Choroid plexus epithelial cell (primary cell): Measurements from ENCODE around the gene NPHP3.

Experiments used
- DNase-seq: peaks from one replicate; pipeline ENCODE4 v3.0.0-alpha.2; 2010; ENCODE audit warnings: low read depth
- H3K4me3 ChIP-seq: 2 replicates; pipeline ENCODE4 v1.5.1; 2011; ENCODE audit warnings: low read depth, mild to moderate bottlenecking, control low read depth, low read length, moderate library complexity
- TF ChIP-seq, protein P1 (sequence below): conservative IDR thresholded peaks from 2 replicates; pipeline ENCODE4 v1.5.1; 2011; ENCODE audit warnings: low read depth, mild to moderate bottlenecking, control low read depth, inconsistent platforms, low read length, moderate library complexity

Gene NPHP3

DNA sequence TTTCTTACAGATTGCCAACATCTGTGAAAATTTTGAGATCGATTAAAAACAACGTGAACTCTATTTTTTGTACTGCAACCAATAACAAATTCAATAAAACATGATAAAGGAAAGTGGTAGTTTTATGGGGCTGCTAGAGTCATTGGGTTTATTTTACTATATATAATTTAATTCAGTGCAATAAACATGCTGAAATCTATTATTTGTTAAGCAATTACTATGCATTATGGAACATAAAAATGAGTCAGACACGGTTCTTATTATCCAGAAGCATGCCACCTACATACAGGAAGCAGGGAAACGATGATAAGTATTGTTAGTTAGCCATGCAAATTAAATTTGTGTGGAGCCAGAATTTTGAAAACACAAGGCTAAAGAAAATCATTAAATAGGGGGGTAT, 27.2 kb downstream of the NPHP3 start:
- DNase-seq, result no peak
- TF ChIP-seq, protein P1, sequence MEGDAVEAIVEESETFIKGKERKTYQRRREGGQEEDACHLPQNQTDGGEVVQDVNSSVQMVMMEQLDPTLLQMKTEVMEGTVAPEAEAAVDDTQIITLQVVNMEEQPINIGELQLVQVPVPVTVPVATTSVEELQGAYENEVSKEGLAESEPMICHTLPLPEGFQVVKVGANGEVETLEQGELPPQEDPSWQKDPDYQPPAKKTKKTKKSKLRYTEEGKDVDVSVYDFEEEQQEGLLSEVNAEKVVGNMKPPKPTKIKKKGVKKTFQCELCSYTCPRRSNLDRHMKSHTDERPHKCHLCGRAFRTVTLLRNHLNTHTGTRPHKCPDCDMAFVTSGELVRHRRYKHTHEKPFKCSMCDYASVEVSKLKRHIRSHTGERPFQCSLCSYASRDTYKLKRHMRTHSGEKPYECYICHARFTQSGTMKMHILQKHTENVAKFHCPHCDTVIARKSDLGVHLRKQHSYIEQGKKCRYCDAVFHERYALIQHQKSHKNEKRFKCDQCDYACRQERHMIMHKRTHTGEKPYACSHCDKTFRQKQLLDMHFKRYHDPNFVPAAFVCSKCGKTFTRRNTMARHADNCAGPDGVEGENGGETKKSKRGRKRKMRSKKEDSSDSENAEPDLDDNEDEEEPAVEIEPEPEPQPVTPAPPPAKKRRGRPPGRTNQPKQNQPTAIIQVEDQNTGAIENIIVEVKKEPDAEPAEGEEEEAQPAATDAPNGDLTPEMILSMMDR, result no peak
- no peak overlapping the region for H3K4me3 ChIP-seq

DNA sequence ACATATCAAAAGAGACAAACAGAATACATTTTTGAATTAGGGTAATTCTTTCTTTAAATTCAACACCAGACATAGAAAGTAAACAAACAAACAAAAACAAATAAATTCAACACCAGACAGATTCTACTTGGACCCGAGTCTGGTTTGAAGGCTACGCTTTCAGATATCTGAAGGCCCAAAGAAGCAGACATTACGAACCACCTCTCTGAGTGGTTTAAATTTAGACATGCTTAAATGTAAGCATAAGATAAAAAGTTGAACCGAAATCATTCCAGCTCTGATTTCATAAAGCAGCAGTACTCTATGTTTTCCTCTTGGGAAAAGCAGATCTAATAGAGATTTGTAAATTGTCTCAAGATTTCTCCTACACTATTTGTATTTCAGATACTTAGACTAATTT, 32.2 kb downstream of the NPHP3 start:
- no peak for DNase-seq
- H3K4me3 ChIP-seq, result no peak overlapping the region
- TF ChIP-seq, protein P1, result no peak

DNA sequence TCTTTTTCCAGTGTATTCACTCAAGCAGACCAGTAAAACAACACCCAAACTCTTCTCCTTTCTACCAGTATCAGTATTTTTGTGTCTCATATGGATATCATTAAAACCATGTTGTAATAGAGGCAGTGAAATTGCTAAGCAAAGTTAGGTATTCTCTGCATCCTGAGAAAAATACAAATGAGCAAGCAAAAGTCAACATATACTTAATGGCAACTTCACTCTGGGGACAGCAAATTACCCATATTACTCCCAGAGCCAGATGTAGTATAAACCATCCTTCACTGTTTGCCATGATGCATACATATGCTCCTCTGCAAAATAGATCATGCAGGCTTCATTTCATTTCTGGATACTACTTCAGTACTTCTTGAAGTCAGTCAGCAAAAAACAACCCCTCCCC, 40.0 kb downstream of the NPHP3 start:
- TF ChIP-seq, protein P1, result no peak
- no peak for DNase-seq

DNA sequence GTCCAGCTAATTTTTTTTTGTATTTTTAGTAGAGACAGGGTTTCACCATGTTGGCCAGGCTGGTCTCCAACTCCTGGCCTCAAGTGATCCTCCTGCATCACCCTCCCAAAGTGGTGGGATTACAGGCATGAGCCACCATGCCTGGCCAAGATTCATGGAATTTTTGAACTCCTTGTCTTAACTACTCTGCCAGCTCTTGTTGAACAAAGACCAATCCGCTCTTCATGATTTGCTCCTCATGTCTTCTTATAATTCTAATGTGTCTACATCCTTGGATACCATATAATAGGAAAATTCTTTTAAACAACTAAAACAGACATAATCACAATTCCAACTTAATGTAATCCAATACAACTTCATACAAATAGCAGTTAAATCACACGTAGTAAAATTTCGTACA, 40.8 kb downstream of the NPHP3 start:
- no peak overlapping the region for H3K4me3 ChIP-seq
- DNase-seq, result no peak
- TF ChIP-seq, protein P1, result no peak

More for the DNA sequence above, 40.0 kb downstream of the NPHP3 start:
- H3K4me3 ChIP-seq, result no peak overlapping the region

DNA sequence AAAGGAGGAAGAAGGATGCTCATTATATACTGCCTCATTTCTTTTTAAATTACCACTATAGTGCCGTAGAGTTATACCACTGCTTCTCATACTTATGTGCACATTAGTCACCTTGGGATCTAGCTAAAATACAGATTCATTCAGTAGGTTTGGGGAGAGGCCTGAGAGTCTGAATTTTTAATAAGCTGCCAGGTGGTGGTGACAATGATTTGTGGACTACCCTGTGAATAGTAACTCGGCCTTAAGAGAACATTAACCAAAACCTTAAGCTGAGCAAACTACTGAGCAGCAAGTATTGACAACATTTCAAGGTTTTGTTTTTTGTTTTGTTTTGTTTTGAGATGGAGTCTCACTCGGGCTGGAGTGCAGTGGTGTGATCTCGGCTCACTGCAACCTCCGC, 42.3 kb downstream of the NPHP3 start:
- DNase-seq, result no peak
- no peak overlapping the region for H3K4me3 ChIP-seq
- TF ChIP-seq, protein P1, result no peak

DNA sequence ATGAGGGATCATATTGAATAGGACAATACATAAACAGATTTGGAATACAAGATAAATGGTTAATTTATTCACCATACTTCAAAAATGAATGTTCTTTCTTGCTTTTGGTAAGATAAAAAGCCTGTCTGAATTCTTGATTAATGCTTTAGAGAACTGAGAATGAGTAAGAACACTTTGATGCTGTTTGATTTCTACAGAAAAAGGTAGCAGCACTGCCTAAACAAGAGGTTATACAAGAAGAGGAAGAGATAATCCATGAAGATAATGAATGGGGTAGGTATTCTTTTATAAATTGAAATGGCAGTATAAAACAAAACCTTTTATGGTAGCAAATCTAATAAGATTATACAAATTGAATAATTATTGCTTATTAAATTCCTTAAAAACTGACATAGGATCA, 46.8 kb downstream of the NPHP3 start:
- TF ChIP-seq, protein P1, result no peak
- DNase-seq, result no peak
- H3K4me3 ChIP-seq, result no peak overlapping the region

DNA sequence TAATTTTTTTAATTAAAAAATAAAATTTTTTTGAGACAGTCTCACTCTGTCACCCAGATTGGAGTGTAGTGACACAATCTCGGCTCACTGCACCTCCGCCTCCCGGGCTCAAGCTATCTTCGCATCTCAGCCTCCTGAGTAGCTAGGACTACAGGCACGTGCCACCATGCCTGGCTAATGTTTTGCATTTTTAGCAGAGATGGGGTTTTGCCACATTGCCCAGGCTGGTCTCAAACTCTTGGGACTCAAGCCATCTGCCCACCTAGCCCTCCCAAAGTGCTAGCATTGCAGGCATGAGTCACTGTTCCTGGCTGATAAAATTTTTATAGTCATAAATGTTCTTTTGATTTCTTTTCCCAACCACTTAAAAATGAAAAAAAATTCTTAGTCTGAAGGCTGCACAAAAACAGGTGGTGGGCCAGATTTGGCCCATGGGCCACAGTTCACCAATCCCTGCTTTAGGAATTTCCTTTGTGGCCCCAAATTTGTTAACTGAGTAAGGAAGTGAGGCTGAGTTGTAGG, 52.9 kb downstream of the NPHP3 start:
- TF ChIP-seq, protein P1, result no peak
- DNase-seq, result no peak

More for the DNA sequence above, 52.9 kb downstream of the NPHP3 start:
- H3K4me3 ChIP-seq, result no peak overlapping the region
